B cell (primary cell): ENCODE measurements around the gene EXOC4. TPM values are rescaled to one million over a fixed set of nuclear protein-coding genes. Genes with fewer than 3 reads are reported as not detected.
"Not testable (repeated sequence)": the region's sequence is repeated elsewhere in the genome, so short reads cannot be mapped to it uniquely, and the experiment has no call there.

Source experiments
- ATAC-seq: fragments of 200-7000 bp; cut with Tn5 transposase; one replicate; pipeline ENCODE4 v1.10.0; 2021; ENCODE audit warnings: low read depth, mild to moderate bottlenecking, moderate number of reproducible peaks, moderate library complexity
- CTCF ChIA-PET: fragments of 350-600 bp; sonication (Branson Sonifier 250); formaldehyde crosslinking; loops from one replicate; lab custom pipeline; 2021; ENCODE audit warnings: antibody characterized with exemption, inconsistent platforms; lab: Charles Lee
- POLR2A ChIA-PET: fragments of 350-600 bp; sonication (Branson Sonifier 250); formaldehyde crosslinking; loops from one replicate; lab custom pipeline; 2021; ENCODE audit warnings: antibody characterized with exemption; lab: Charles Lee
- DNase-seq: peaks from one replicate; pipeline ENCODE4 v3.0.0; 2013
- H2AFZ ChIP-seq: 2 replicates; pipeline ENCODE4 v1.6.1; 2012; ENCODE audit warnings: mild to moderate bottlenecking, low read depth, low read length; ENCODE audit not compliant: insufficient read depth, poor library complexity, severe bottlenecking
- H3K27ac ChIP-seq, 2 donors: 1 replicate in 1 of 2; 2 replicates in 1 of 2; pipeline ENCODE4 v1.5.1; 2012 to 2013; ENCODE audit warnings: low read length in 2 of 2, mild to moderate bottlenecking in 2 of 2, moderate library complexity in 1 of 2
- H3K27me3 ChIP-seq, 4 experiments: fragments of 200-600 bp in 1 of 4; sonication (generic) in 1 of 4; replicated peaks in 1 of 4; 1 replicate in 2 of 4; 2 replicates in 2 of 4; pipeline versions ENCODE4 v1.6.1 to v1.7.0; 2013 to 2016; ENCODE audit warnings: low read length in 3 of 4, mild to moderate bottlenecking in 2 of 4, mixed read lengths in 1 of 4, moderate library complexity in 1 of 4; ENCODE audit not compliant: insufficient read depth in 4 of 4, control insufficient read depth in 3 of 4; ENCODE audit errors: control extremely low read depth in 1 of 4
- H3K36me3 ChIP-seq, 2 experiments: replicated peaks in 1 of 2; 1 replicate in 1 of 2; 2 replicates in 1 of 2; pipeline versions ENCODE4 v1.6.1 to v1.7.1; 2013; ENCODE audit warnings: low read length in 1 of 2; ENCODE audit not compliant: insufficient read depth in 2 of 2, control insufficient read depth in 1 of 2; ENCODE audit errors: control extremely low read depth in 1 of 2, extremely low read depth in 1 of 2
- H3K4me1 ChIP-seq, 2 donors: fragments of 200-600 bp in 1 of 2; sonication (generic) in 1 of 2; 1 replicate in 1 of 2; 2 replicates in 1 of 2; pipeline versions ENCODE4 v1.5.1 to v1.6.1; 2013 to 2017; ENCODE audit warnings: low read length in 2 of 2; ENCODE audit not compliant: control insufficient read depth in 2 of 2, insufficient read depth in 2 of 2
- H3K4me2 ChIP-seq: replicated peaks from 2 replicates; pipeline ENCODE3; 2012; ENCODE audit warnings: mild to moderate bottlenecking, low read depth, low read length; ENCODE audit not compliant: poor library complexity, severe bottlenecking
- H3K4me3 ChIP-seq, 5 experiments: fragments of 200-600 bp in 1 of 5; sonication (generic) in 1 of 5; 1 replicate in 3 of 5; 2 replicates in 2 of 5; pipeline versions ENCODE4 v1.5.1 to v1.7.0; 2011 to 2016; ENCODE audit warnings: low read length in 4 of 5, mild to moderate bottlenecking in 4 of 5, low read depth in 2 of 5, control low read depth in 1 of 5, moderate library complexity in 1 of 5; ENCODE audit not compliant: insufficient read depth in 1 of 5; ENCODE audit errors: control extremely low read depth in 1 of 5, extremely low read depth in 1 of 5
- H3K79me2 ChIP-seq: fragments of 200-600 bp; sonication (generic); one replicate; pipeline ENCODE4 v1.6.0; 2016; ENCODE audit warnings: low read length; ENCODE audit not compliant: control insufficient read depth, insufficient read depth
- H3K9ac ChIP-seq: fragments of 200-600 bp; sonication (generic); 2 replicates; pipeline ENCODE4 v1.6.1; 2017; ENCODE audit warnings: mild to moderate bottlenecking, low read length, moderate library complexity
- H3K9me3 ChIP-seq, 3 donors: one replicate each; pipeline versions ENCODE4 v1.6.1 to v1.7.1; 2013; ENCODE audit warnings: low read length in 2 of 3; ENCODE audit not compliant: control insufficient read depth in 2 of 3, insufficient read depth in 1 of 3; ENCODE audit errors: control extremely low read depth in 1 of 3
- H4K20me1 ChIP-seq: 2 replicates; pipeline ENCODE4 v1.6.0; 2012; ENCODE audit warnings: mild to moderate bottlenecking, low read length; ENCODE audit not compliant: insufficient read depth, control insufficient read depth, poor library complexity, severe bottlenecking
- H3K27ac Mint-ChIP-seq: one replicate; pipeline ENCODE4 v1.8.0; 2021; ENCODE audit warnings: mixed read lengths
- H3K27me3 Mint-ChIP-seq: one replicate; pipeline ENCODE4 v1.8.0; 2021; ENCODE audit warnings: mixed read lengths
- H3K4me1 Mint-ChIP-seq: one replicate; pipeline ENCODE4 v1.8.0; 2021; ENCODE audit warnings: mixed read lengths
- H3K4me3 Mint-ChIP-seq: one replicate; pipeline ENCODE4 v1.8.0; 2021; ENCODE audit warnings: mixed read lengths
- H3K9me3 Mint-ChIP-seq: one replicate; pipeline ENCODE4 v1.8.0; 2022; ENCODE audit warnings: mixed read lengths; ENCODE audit not compliant: insufficient read depth
- EZH2 ChIP-seq: IDR thresholded peaks from 2 replicates; pipeline ENCODE4 v1.6.1; 2012; ENCODE audit warnings: borderline replicate concordance, low read depth, mild to moderate bottlenecking, moderate library complexity, low read length; ENCODE audit not compliant: insufficient read depth, poor library complexity, severe bottlenecking
- WGBS: methylation state at CpG from one replicate; pipeline ENCODE4 v1.1.5; 2013; ENCODE audit warnings: missing lambda C conversion rate; ENCODE audit not compliant: insufficient coverage; 5-methylcytosine and 5-hydroxymethylcytosine counted together
- intact Hi-C: fragments of 100-400 bp; cut with micrococcal nuclease; formaldehyde crosslinking; loops from one replicate; pipeline ENCODE4 v1.10.0; 2022
- polyA plus RNA-seq: library from polyadenylated mRNA; depleted of rRNA; stranded (reverse); fragments of >200 nt; gene quantifications from 2 replicates; pipeline ENCODE4 v1.2.3, GENCODE V29; 2012
- total RNA-seq, 2 donors: library from RNA; stranded (reverse); fragments of 120-200 nt in 1 of 2; gene quantifications; 1 replicate in 1 of 2; 2 replicates in 1 of 2; pipeline versions ENCODE4 v1.2.3 to v1.2.4, GENCODE V29; 2013 to 2022
- TF ChIP-seq, protein P1 (sequence below): fragments of 200-600 bp; IDR thresholded peaks from one replicate; pipeline ENCODE4 v1.8.0; 2022; ENCODE audit warnings: antibody characterized with exemption, mild to moderate bottlenecking

Gene EXOC4
- total and polyA plus RNA-seq, 2 donors (not counting 1 experiment from before 2014, with no cell fraction given), result 16.7 to 135 TPM

DNA sequence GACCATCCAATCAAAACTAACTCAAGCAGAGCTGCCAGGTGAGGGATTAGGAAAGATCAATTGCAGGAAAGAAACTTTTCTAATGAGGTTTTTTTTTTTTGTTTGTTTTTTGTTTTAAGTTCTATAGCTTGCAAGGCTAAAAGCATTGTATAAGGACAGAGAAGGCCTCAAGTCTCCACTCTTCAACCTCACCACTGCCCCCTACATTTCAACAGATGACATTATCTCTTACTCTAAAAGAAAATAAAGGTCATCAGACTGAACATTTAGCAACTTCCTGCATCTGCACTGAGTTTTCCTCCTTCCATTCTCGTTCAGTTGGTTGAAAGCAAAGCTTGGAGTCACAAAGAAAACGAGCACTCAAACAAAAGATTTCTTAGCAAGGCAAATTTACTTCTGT, 45.2 kb upstream of the EXOC4 start:
- Histone ChIP-seq H3K79me2 (no peaks in the 10 kb centered on the region), H3K27ac (no peak overlapping the region), H3K4me2 (no peak overlapping the region), H3K4me1 (no peaks in the 10 kb centered on the region), H3K9me3 (no peaks in the 10 kb centered on the region), H3K36me3 (no peaks in the 10 kb centered on the region), H4K20me1 (no peaks in the 10 kb centered on the region), H3K4me3 (no peak overlapping the region), H3K9ac (no peak overlapping the region), H3K27me3 (peaks cover 0 to 4% (median 0%) of the 10 kb centered on the region in 4 experiments), H2AFZ (no peak overlapping the region)
- ATAC-seq (no peak), DNase-seq (no peak)
- intact Hi-C loops, result no loop called here
- H3K27ac Mint-ChIP-seq, result no peak overlapping the region
- CTCF ChIA-PET, result no interaction called here
- POLR2A ChIA-PET, result no interaction called here
- no peak for TF ChIP-seq EZH2
- TF ChIP-seq, protein P1, sequence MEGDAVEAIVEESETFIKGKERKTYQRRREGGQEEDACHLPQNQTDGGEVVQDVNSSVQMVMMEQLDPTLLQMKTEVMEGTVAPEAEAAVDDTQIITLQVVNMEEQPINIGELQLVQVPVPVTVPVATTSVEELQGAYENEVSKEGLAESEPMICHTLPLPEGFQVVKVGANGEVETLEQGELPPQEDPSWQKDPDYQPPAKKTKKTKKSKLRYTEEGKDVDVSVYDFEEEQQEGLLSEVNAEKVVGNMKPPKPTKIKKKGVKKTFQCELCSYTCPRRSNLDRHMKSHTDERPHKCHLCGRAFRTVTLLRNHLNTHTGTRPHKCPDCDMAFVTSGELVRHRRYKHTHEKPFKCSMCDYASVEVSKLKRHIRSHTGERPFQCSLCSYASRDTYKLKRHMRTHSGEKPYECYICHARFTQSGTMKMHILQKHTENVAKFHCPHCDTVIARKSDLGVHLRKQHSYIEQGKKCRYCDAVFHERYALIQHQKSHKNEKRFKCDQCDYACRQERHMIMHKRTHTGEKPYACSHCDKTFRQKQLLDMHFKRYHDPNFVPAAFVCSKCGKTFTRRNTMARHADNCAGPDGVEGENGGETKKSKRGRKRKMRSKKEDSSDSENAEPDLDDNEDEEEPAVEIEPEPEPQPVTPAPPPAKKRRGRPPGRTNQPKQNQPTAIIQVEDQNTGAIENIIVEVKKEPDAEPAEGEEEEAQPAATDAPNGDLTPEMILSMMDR, result no peak
- H3K4me3 Mint-ChIP-seq, result no peak overlapping the region
- no peaks in the 10 kb centered on the region for H3K4me1 Mint-ChIP-seq
- H3K27me3 Mint-ChIP-seq, result peaks cover 30% of the 10 kb centered on the region
- WGBS, result 71% methylated on average over 2 of the region's 2 CpGs
- H3K9me3 Mint-ChIP-seq, result no peaks in the 10 kb centered on the region

DNA sequence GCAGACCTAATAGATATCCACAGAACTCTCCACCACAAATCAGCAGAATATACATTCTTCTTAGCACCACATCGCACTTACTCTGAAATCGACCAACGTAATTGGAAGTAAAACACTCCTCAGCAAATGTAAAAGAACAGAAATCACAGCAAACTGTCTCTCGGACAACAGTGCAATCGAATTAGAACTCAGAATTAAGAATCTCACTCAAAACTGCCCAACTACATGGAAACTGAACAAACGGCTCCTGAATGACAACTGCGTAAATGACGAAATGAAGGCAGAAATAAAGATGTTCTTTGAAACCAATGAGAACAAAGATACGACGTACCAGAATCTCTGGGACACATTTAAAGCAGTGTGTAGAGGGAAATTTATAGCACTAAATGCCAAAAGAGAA, 42.1 kb upstream of the EXOC4 start:
- H3K4me2 ChIP-seq, DNase-seq, H3K27ac ChIP-seq, H4K20me1 ChIP-seq, POLR2A ChIA-PET, H3K9me3 ChIP-seq, H2AFZ ChIP-seq, H3K27me3 ChIP-seq, H3K9ac ChIP-seq, ATAC-seq, H3K4me3 Mint-ChIP-seq, H3K27ac Mint-ChIP-seq, H3K4me1 Mint-ChIP-seq, H3K4me1 ChIP-seq, H3K79me2 ChIP-seq, H3K4me3 ChIP-seq, H3K9me3 Mint-ChIP-seq, CTCF ChIA-PET, intact Hi-C loops, H3K36me3 ChIP-seq: not testable (repeated sequence)
- peaks cover 33% of the 10 kb centered on the region for H3K27me3 Mint-ChIP-seq
- WGBS, result 100% methylated on average over 4 of the region's 10 CpGs

DNA sequence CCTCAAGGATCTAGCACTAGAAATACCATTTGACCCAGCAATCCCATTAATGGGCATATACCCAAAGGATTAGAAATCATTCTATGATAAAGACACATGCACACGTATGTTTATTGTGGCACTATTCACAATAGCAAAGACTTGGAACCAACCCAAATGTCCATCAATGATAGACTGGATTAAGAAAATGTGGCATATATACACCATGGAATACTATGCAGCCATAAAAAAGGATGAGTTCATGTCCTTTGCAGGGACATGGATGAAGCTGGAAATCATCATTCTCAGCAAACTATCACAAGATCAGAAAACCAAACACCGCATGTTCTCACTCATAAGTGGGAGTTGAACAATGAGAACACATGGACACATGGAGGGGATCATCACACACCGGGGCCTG, 39.1 kb upstream of the EXOC4 start:
- H3K27ac Mint-ChIP-seq, H3K79me2 ChIP-seq, H3K4me1 ChIP-seq, H3K9me3 Mint-ChIP-seq, CTCF ChIA-PET, H3K4me2 ChIP-seq, H3K36me3 ChIP-seq, intact Hi-C loops, H3K4me1 Mint-ChIP-seq, H3K4me3 Mint-ChIP-seq, DNase-seq, H4K20me1 ChIP-seq, H2AFZ ChIP-seq, H3K4me3 ChIP-seq, H3K9me3 ChIP-seq, ATAC-seq, H3K9ac ChIP-seq, POLR2A ChIA-PET, H3K27ac ChIP-seq, H3K27me3 ChIP-seq: not testable (repeated sequence)
- WGBS, result no CpG with 5 or more reads among the region's 3 CpGs
- peaks cover 37% of the 10 kb centered on the region for H3K27me3 Mint-ChIP-seq
